H1 (cell line): ENCODE data around the gene FAM53A. TPM values are rescaled to one million over a fixed set of nuclear protein-coding genes. Genes with fewer than 3 reads are reported as not detected.

Experiments used
- CTCF ChIA-PET: fragments of 300-600 bp; sonication (Branson Sonifier 250); formaldehyde crosslinking; loops from one replicate; lab custom pipeline; 2021; ENCODE audit not compliant: partially characterized antibody; lab: Charles Lee
- POLR2A ChIA-PET: fragments of 300-600 bp; sonication (Branson Sonifier 250); formaldehyde crosslinking; loops from one replicate; lab custom pipeline; 2021; ENCODE audit warnings: inconsistent platforms; ENCODE audit not compliant: partially characterized antibody; lab: Charles Lee
- DNase-seq, 2 experiments: peaks; one replicate each; pipeline versions ENCODE4 v3.0.0 to v3.0.0-alpha.2; 2010 to 2022; ENCODE audit warnings: low spot score in 2 of 2, low read depth in 1 of 2, mixed read lengths in 1 of 2
- FAIRE-seq: peaks from 2 replicates; lab custom pipeline; 2011; peaks lifted over from hg19 to GRCh38; lab: Jason Lieb, UNC
- H2AFZ ChIP-seq: 2 replicates; pipeline ENCODE4 v1.8.1; 2012; ENCODE audit warnings: low read length, inconsistent platforms
- H2AK5ac ChIP-seq: 2 replicates; pipeline ENCODE4 v1.6.1; 2013; ENCODE audit warnings: low read depth, low read length
- H2BK120ac ChIP-seq: replicated peaks from 2 replicates; pipeline ENCODE3; 2013; ENCODE audit warnings: low read depth, low read length, inconsistent platforms
- H2BK12ac ChIP-seq: 2 replicates; pipeline ENCODE4 v1.6.1; 2013; ENCODE audit warnings: low read depth, low read length
- H2BK15ac ChIP-seq: 2 replicates; pipeline ENCODE4 v1.6.1; 2013; ENCODE audit warnings: low read length
- H2BK20ac ChIP-seq: 2 replicates; pipeline ENCODE4 v1.6.1; 2013; ENCODE audit warnings: low read length
- H2BK5ac ChIP-seq: 2 replicates; pipeline ENCODE4 v1.6.1; 2013; ENCODE audit warnings: low read depth, low read length
- H3K14ac ChIP-seq: 2 replicates; pipeline ENCODE4 v1.6.1; 2013; ENCODE audit warnings: inconsistent platforms; ENCODE audit not compliant: insufficient read length
- H3K18ac ChIP-seq: 2 replicates; pipeline ENCODE4 v1.6.1; 2013; ENCODE audit warnings: low read length; ENCODE audit errors: extremely low read depth
- H3K23ac ChIP-seq: 2 replicates; pipeline ENCODE4 v1.6.1; 2013; ENCODE audit warnings: inconsistent platforms; ENCODE audit not compliant: insufficient read length
- H3K23me2 ChIP-seq: 2 replicates; pipeline ENCODE4 v1.6.1; 2013; ENCODE audit warnings: low read depth, low read length
- H3K27ac ChIP-seq: 2 replicates; pipeline ENCODE4 v1.6.1; 2011; ENCODE audit warnings: low read depth, low read length, inconsistent platforms
- H3K27me3 ChIP-seq, 4 experiments: replicated peaks in 1 of 4; 1 replicate in 1 of 4; 2 replicates in 3 of 4; pipeline versions ENCODE4 v1.6.1 to v1.8.1; 2011 to 2013; ENCODE audit warnings: low read length in 3 of 4, mild to moderate bottlenecking in 3 of 4, inconsistent platforms in 2 of 4, mixed read lengths in 2 of 4, moderate library complexity in 1 of 4; ENCODE audit not compliant: control insufficient read depth in 3 of 4, insufficient read depth in 3 of 4; ENCODE audit errors: extremely low read depth in 1 of 4
- H3K36me3 ChIP-seq, 4 experiments: 2 replicates each; pipeline versions ENCODE4 v1.6.1 to v1.8.1; 2011 to 2013; ENCODE audit warnings: mild to moderate bottlenecking in 4 of 4, low read length in 3 of 4, moderate library complexity in 2 of 4, control low read depth in 1 of 4, inconsistent platforms in 1 of 4; ENCODE audit not compliant: insufficient read depth in 4 of 4, control insufficient read depth in 2 of 4
- H3K4ac ChIP-seq: replicated peaks from 2 replicates; pipeline ENCODE3; 2013; ENCODE audit warnings: low read length, low read depth, mixed read lengths, inconsistent platforms; ENCODE audit not compliant: insufficient read length
- H3K4me1 ChIP-seq, 4 experiments: replicated peaks in 1 of 4; 1 replicate in 1 of 4; 2 replicates in 3 of 4; pipeline versions ENCODE4 v1.6.1 to v1.8.1; 2011 to 2013; ENCODE audit warnings: low read length in 3 of 4, inconsistent platforms in 2 of 4, mixed read lengths in 1 of 4; ENCODE audit not compliant: insufficient read depth in 4 of 4, control insufficient read depth in 3 of 4
- H3K4me2 ChIP-seq, 2 experiments: 2 replicates each; pipeline versions ENCODE4 v1.6.1 to v1.8.1; 2011 to 2013; ENCODE audit warnings: low read depth in 2 of 2, low read length in 2 of 2, control low read depth in 1 of 2, inconsistent platforms in 1 of 2, mild to moderate bottlenecking in 1 of 2; ENCODE audit not compliant: insufficient read depth in 1 of 2
- H3K4me3 ChIP-seq, 4 experiments: fragments of 200-600, 300-600 bp in 1 of 4; sonication (generic), shearing (Covaris generic), sonication (Bioruptor Twin) in 1 of 4; 2 replicates each; pipeline versions ENCODE4 v1.5.1 to v1.8.1; 2011 to 2016; ENCODE audit warnings: low read length in 4 of 4, low read depth in 3 of 4, control low read depth in 2 of 4, inconsistent platforms in 2 of 4, mild to moderate bottlenecking in 2 of 4, mixed read lengths in 1 of 4, moderate library complexity in 1 of 4; ENCODE audit not compliant: insufficient read depth in 2 of 4; ENCODE audit errors: extremely low read depth in 1 of 4
- H3K56ac ChIP-seq: replicated peaks from 2 replicates; pipeline ENCODE3; 2013; ENCODE audit warnings: low read depth, mild to moderate bottlenecking, mixed read lengths, low read length, inconsistent platforms; ENCODE audit not compliant: insufficient read length
- H3K79me1 ChIP-seq: 2 replicates; pipeline ENCODE4 v1.6.1; 2013; ENCODE audit warnings: low read depth, low read length, control low read depth
- H3K79me2 ChIP-seq, 2 experiments: 2 replicates each; pipeline versions ENCODE4 v1.6.1 to v1.8.1; 2012 to 2013; ENCODE audit warnings: low read length in 2 of 2, mild to moderate bottlenecking in 2 of 2, inconsistent platforms in 1 of 2; ENCODE audit not compliant: insufficient read depth in 2 of 2, control insufficient read depth in 1 of 2
- H3K9ac ChIP-seq, 4 experiments: replicated peaks in 1 of 4; 1 replicate in 1 of 4; 2 replicates in 3 of 4; pipeline versions ENCODE4 v1.6.1 to v1.8.1; 2011 to 2013; ENCODE audit warnings: low read depth in 3 of 4, low read length in 3 of 4, control low read depth in 2 of 4, mild to moderate bottlenecking in 2 of 4, moderate library complexity in 2 of 4, inconsistent platforms in 1 of 4; ENCODE audit errors: extremely low read depth in 1 of 4
- H3K9me3 ChIP-seq, 2 experiments: 2 replicates each; pipeline versions ENCODE4 v1.6.1 to v1.8.1; 2012 to 2013; ENCODE audit warnings: mild to moderate bottlenecking in 2 of 2, moderate library complexity in 2 of 2, control low read depth in 1 of 2, inconsistent platforms in 1 of 2, low read depth in 1 of 2, low read length in 1 of 2, mixed read lengths in 1 of 2; ENCODE audit not compliant: insufficient read depth in 2 of 2
- H4K20me1 ChIP-seq, 2 experiments: replicated peaks in 1 of 2; 2 replicates each; pipeline versions ENCODE3 to v1.8.1; 2011 to 2013; ENCODE audit warnings: inconsistent platforms in 2 of 2, low read length in 2 of 2, mild to moderate bottlenecking in 1 of 2; ENCODE audit not compliant: insufficient read depth in 2 of 2, control insufficient read depth in 1 of 2
- H4K5ac ChIP-seq: 2 replicates; pipeline ENCODE4 v1.6.1; 2013; ENCODE audit warnings: low read length, low read depth, mixed read lengths, inconsistent platforms; ENCODE audit not compliant: insufficient read length
- H4K8ac ChIP-seq: 2 replicates; pipeline ENCODE4 v1.8.0; 2013; ENCODE audit warnings: mild to moderate bottlenecking, moderate library complexity, low read length, inconsistent platforms; ENCODE audit not compliant: insufficient read depth; ENCODE audit errors: extremely low read depth
- H4K91ac ChIP-seq: replicated peaks from 2 replicates; pipeline ENCODE3; 2013; ENCODE audit warnings: low read length, mixed read lengths, inconsistent platforms; ENCODE audit not compliant: insufficient read length
- CBX5 ChIP-seq: fragments of 300-800, 300-1000 bp; sonication (generic); IDR thresholded peaks from 2 replicates; pipeline ENCODE4 v1.7.1; 2016; ENCODE audit warnings: antibody characterized with exemption, low read length, low read depth
- POLR2A ChIP-seq, 2 experiments: IDR thresholded peaks; 1 replicate in 1 of 2; 2 replicates in 1 of 2; pipeline ENCODE4 v1.6.1; 2011; ENCODE audit warnings: low read depth in 2 of 2, low read length in 2 of 2, mild to moderate bottlenecking in 2 of 2; ENCODE audit errors: control extremely low read depth in 1 of 2
- WGBS, 2 experiments: shearing (Covaris generic) in 1 of 2; methylation state at CpG; one replicate each; pipeline versions ENCODE4 v1.1.6 to v1.1.7; 2013 to 2015; ENCODE audit warnings: low lambda C conversion rate in 2 of 2, mixed read lengths in 2 of 2, inconsistent platforms in 1 of 2, low coverage in 1 of 2, missing lambda C conversion rate in 1 of 2; ENCODE audit not compliant: insufficient replicate concordance in 2 of 2, insufficient coverage in 1 of 2, insufficient read length in 1 of 2; ENCODE audit errors: extremely low coverage in 1 of 2, missing lambda C conversion rate in 1 of 2; 5-methylcytosine and 5-hydroxymethylcytosine counted together
- polyA plus RNA-seq, 7 experiments: library from polyadenylated mRNA; depleted of rRNA in 3 of 7; stranded (reverse) in 5 of 7; unstranded in 2 of 7; fragments of >200 nt in 5 of 7; fragments of 200-250 nt in 2 of 7; gene quantifications; 1 replicate in 5 of 7; 2 replicates in 1 of 7; 4 replicates in 1 of 7; pipeline versions ENCODE4 v1.2.1 to v1.2.3, GENCODE V29; 2011 to 2013; ENCODE audit warnings: missing spikeins in 2 of 7, mixed read lengths in 2 of 7
- total RNA-seq: library from RNA; stranded (reverse); fragmentation: NEBNext Ultra II Directional; extraction: Animal tissue kit (Norgen Biotek cat#: 25700); gene quantifications from 2 replicates; pipeline ENCODE4 v1.2.1, GENCODE V29; 2021
- TF ChIP-seq, protein P1 (sequence below): IDR thresholded peaks from 2 replicates; pipeline ENCODE4 v1.6.1; 2012; ENCODE audit warnings: low read length, inconsistent platforms

The FAM53A gene
- total and polyA plus RNA-seq, 2 of the 8 experiments (the other 6 are each of a cell fraction or from before 2014, with no cell fraction given) = 1.9 to 2.0 TPM

DNA sequence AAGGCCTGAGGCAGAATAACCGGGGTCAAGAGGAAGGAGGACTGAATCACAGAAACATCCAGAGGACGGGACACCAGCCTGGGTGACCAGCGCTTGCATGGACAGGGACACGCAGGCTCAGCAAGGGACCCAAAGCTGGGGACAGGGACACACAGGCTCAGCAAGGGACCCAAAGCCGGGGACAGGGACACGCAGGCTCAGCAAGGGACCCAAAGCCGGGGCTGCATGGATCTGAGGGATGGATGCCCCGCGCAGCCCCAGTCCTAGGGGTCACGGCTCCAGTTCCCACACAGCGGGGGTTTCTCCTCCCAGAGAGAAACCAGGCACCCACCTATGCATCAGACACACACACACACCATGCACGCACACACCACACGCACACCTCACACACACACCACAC, 32.5 kb downstream of the FAM53A start:
- no peaks in the 10 kb centered on the region for H3K4me1 ChIP-seq
- no peak overlapping the region for H3K18ac ChIP-seq

More for the DNA sequence above, 32.5 kb downstream of the FAM53A start:
- no peak overlapping the region for H3K4me2 ChIP-seq
- ChIA-PET POLR2A (no interaction called here), CTCF (interaction anchor here (1.0 kb wide), 1 partner anchor 20 kb away, joined by 3 read pairs; no protein-coding TSS in a partner anchor)
- H3K9ac ChIP-seq = no peak overlapping the region
- no peak overlapping the region for H3K27ac ChIP-seq
- peaks cover 13% of the 10 kb centered on the region; the same call in 1 of the 2 replicates for H3K23me2 ChIP-seq
- no peaks in the 10 kb centered on the region; a peak in 1 of 8 replicates for H3K36me3 ChIP-seq
- DNase-seq (no peak), FAIRE-seq (no peak)
- peaks cover 0 to 12% of the 10 kb centered on the region in 2 experiments for H4K20me1 ChIP-seq
- TF ChIP-seq, protein P1, sequence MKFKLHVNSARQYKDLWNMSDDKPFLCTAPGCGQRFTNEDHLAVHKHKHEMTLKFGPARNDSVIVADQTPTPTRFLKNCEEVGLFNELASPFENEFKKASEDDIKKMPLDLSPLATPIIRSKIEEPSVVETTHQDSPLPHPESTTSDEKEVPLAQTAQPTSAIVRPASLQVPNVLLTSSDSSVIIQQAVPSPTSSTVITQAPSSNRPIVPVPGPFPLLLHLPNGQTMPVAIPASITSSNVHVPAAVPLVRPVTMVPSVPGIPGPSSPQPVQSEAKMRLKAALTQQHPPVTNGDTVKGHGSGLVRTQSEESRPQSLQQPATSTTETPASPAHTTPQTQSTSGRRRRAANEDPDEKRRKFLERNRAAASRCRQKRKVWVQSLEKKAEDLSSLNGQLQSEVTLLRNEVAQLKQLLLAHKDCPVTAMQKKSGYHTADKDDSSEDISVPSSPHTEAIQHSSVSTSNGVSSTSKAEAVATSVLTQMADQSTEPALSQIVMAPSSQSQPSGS = no peak
- TF ChIP-seq POLR2A (IDR thresholded peaks at IDR 0.05; ENCODE audit: control extremely low read depth in 1 of 2, low read depth in 2 of 2, low read length in 2 of 2) = no peak
- no peak for TF ChIP-seq CBX5
- no peak overlapping the region for H3K14ac ChIP-seq
- H4K91ac ChIP-seq = peak overlapping the region; percentile 88
- H2AFZ ChIP-seq = no peak overlapping the region
- 0 out of 2 replicates have a peak overlapping the region, but pooled peaks have one; percentile 48 for H2BK5ac ChIP-seq
- no peak overlapping the region for H2AK5ac ChIP-seq
- H2BK120ac ChIP-seq = no peak overlapping the region
- H3K9me3 ChIP-seq = peaks cover 0 to 2% of the 10 kb centered on the region in 2 experiments; a peak in 1 of 4 replicates
- no peak overlapping the region for H2BK12ac ChIP-seq
- H3K23ac ChIP-seq = no peak overlapping the region
- no peaks in the 10 kb centered on the region for H3K27me3 ChIP-seq
- no peak overlapping the region for H4K5ac ChIP-seq
- H2BK15ac ChIP-seq = no peak overlapping the region; the same call in 1 of the 2 replicates
- peak overlapping the region; percentile 72; the same call in 1 of the 2 replicates for H4K8ac ChIP-seq
- no peaks in the 10 kb centered on the region for H3K79me1 ChIP-seq
- WGBS, 2 experiments = 87% methylated on average over 13 of the region's 13 CpGs; no CpG with 5 or more reads in 1 of the 2 experiments
- no peak overlapping the region for H2BK20ac ChIP-seq
- no peak overlapping the region for H3K4me3 ChIP-seq
- no peaks in the 10 kb centered on the region for H3K79me2 ChIP-seq
- no peak overlapping the region for H3K4ac ChIP-seq
- peak overlapping the region; percentile 100 for H3K56ac ChIP-seq
